BJ (cell line): ENCODE results near the gene RNF213. TPM values are rescaled to one million over a fixed set of nuclear protein-coding genes. Genes with fewer than 3 reads are reported as not detected.

Source experiments
- CTCF ChIA-PET: fragments of 350-600 bp; formaldehyde crosslinking; extraction: SDS; loops from one replicate; lab custom pipeline; 2021; ENCODE audit warnings: antibody characterized with exemption, inconsistent platforms; lab: Yijun Ruan, JAX
- POLR2A ChIA-PET: fragments of 300-600 bp; sonication (Branson Sonifier 250); formaldehyde crosslinking; extraction: SDS; loops from one replicate; lab custom pipeline; 2021; ENCODE audit warnings: antibody characterized with exemption; lab: Charles Lee
- DNase-seq: peaks from one replicate; pipeline ENCODE4 v3.0.0-alpha.2; 2011; ENCODE audit warnings: low read depth
- H3K27me3 ChIP-seq: 2 replicates; pipeline ENCODE4 v1.6.0; 2011; ENCODE audit warnings: low read length; ENCODE audit not compliant: control insufficient read depth, insufficient read depth
- H3K36me3 ChIP-seq: 2 replicates; pipeline ENCODE4 v1.5.1; 2011; ENCODE audit warnings: low read length; ENCODE audit not compliant: control insufficient read depth, insufficient read depth
- H3K4me3 ChIP-seq: 2 replicates; pipeline ENCODE4 v1.5.1; 2011; ENCODE audit warnings: low read depth, mild to moderate bottlenecking, control low read depth, low read length
- CTCF ChIP-seq: IDR thresholded peaks from 2 replicates; pipeline ENCODE4 v1.5.1; 2011; ENCODE audit warnings: low read depth, mild to moderate bottlenecking, control low read depth, inconsistent platforms, low read length, moderate library complexity; ENCODE audit not compliant: insufficient read depth
- polyA plus RNA-seq: library from polyadenylated mRNA; depleted of rRNA; stranded (reverse); fragments of >200 nt; gene quantifications from 2 replicates; pipeline ENCODE4 v1.2.3, GENCODE V29; 2011

Gene RNF213
- polyA plus RNA-seq, 1 experiment = 53.1 TPM

- H3K27me3 ChIP-seq = no peaks in the 10 kb centered on the region
- no peak for DNase-seq
- H3K36me3 ChIP-seq = no peaks in the 10 kb centered on the region
- TF ChIP-seq CTCF = no peak
- CTCF ChIA-PET = no interaction called here
- H3K4me3 ChIP-seq = no peak overlapping the region
- POLR2A ChIA-PET = no interaction called here
These were observed 172.4 kb downstream of the RNF213 start for GRCh38 chr17:80432961-80433550.

- Histone ChIP-seq H3K4me3 (no peak overlapping the region), H3K36me3 (no peaks in the 10 kb centered on the region), H3K27me3 (no peaks in the 10 kb centered on the region)
- TF ChIP-seq CTCF = no peak
- no peak for DNase-seq
- ChIA-PET POLR2A (no interaction called here), CTCF (interaction anchor here (0.6 kb wide), 1 partner anchor 13 kb away, joined by 3 read pairs; no protein-coding TSS in a partner anchor)
These were observed 173.4 kb downstream of the RNF213 start for GRCh38 chr17:80433916-80434666.

- ChIA-PET CTCF (interaction anchor here (4.3 kb wide), 1 partner anchor 10 kb away, joined by 22 read pairs; no protein-coding TSS in a partner anchor), POLR2A (no interaction called here)
- no peaks in the 10 kb centered on the region for H3K36me3 ChIP-seq
- no peaks in the 10 kb centered on the region for H3K27me3 ChIP-seq
- H3K4me3 ChIP-seq = no peak overlapping the region
- DNase-seq = no peak
- TF ChIP-seq CTCF = no peak
These were observed 176.9 kb downstream of the RNF213 start for GRCh38 chr17:80437532-80437931.

- TF ChIP-seq CTCF = no peak
- no peak overlapping the region for H3K4me3 ChIP-seq
- no peaks in the 10 kb centered on the region for H3K36me3 ChIP-seq
- POLR2A ChIA-PET = no interaction called here
- CTCF ChIA-PET = interaction anchor here (1.0 to 4.3 kb wide), 2 partner anchors 10 to 11 kb away, joined by 3 to 22 read pairs; no protein-coding TSS in a partner anchor
- no peak for DNase-seq
- H3K27me3 ChIP-seq = peaks cover 2% of the 10 kb centered on the region; the same call in 1 of the 2 replicates
These were observed 178.2 kb downstream of the RNF213 start for GRCh38 chr17:80438806-80439205.

- Histone ChIP-seq H3K4me3 (no peak overlapping the region), H3K27me3 (peaks cover 3% of the 10 kb centered on the region; the same call in 1 of the 2 replicates), H3K36me3 (no peaks in the 10 kb centered on the region)
- no peak for TF ChIP-seq CTCF
- DNase-seq = no peak
- ChIA-PET POLR2A (no interaction called here), CTCF (interaction anchor here (2.3 kb wide), 1 partner anchor 12 kb away, joined by 9 read pairs; no protein-coding TSS in a partner anchor)
These were observed 178.8 kb downstream of the RNF213 start for GRCh38 chr17:80439499-80439898.
